LNCAP (cell line): ENCODE measurements around the gene ARHGAP31.

Experiments used
- TF ChIP-seq, protein P1 (sequence below): fragments of 450-650 bp; IDR thresholded peaks from 2 replicates; pipeline ENCODE4 v1.5.1; 2017; ENCODE audit warnings: mild to moderate bottlenecking

ARHGAP31 gene

DNA sequence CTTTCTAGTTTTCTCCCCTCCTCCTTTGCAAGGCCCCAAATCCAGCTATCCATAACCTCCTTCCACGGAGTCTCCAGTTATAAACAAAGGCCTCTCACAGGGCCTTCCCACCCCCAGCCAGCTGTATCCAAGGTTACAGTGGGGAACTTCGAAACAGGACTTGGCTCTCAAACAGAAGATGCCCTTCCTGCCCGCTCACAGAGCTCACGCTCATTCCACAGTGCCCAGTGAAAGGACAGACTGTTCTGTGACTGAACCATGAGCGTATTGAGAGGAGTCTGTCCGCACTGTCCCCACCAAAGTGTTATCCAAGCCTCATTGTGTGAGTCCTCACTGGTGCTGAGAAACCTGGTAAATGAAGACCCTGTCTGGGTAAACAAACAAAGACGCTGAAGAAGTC, 35.4 kb downstream of the ARHGAP31 start:
- TF ChIP-seq, protein P1, sequence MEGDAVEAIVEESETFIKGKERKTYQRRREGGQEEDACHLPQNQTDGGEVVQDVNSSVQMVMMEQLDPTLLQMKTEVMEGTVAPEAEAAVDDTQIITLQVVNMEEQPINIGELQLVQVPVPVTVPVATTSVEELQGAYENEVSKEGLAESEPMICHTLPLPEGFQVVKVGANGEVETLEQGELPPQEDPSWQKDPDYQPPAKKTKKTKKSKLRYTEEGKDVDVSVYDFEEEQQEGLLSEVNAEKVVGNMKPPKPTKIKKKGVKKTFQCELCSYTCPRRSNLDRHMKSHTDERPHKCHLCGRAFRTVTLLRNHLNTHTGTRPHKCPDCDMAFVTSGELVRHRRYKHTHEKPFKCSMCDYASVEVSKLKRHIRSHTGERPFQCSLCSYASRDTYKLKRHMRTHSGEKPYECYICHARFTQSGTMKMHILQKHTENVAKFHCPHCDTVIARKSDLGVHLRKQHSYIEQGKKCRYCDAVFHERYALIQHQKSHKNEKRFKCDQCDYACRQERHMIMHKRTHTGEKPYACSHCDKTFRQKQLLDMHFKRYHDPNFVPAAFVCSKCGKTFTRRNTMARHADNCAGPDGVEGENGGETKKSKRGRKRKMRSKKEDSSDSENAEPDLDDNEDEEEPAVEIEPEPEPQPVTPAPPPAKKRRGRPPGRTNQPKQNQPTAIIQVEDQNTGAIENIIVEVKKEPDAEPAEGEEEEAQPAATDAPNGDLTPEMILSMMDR, result no peak

DNA sequence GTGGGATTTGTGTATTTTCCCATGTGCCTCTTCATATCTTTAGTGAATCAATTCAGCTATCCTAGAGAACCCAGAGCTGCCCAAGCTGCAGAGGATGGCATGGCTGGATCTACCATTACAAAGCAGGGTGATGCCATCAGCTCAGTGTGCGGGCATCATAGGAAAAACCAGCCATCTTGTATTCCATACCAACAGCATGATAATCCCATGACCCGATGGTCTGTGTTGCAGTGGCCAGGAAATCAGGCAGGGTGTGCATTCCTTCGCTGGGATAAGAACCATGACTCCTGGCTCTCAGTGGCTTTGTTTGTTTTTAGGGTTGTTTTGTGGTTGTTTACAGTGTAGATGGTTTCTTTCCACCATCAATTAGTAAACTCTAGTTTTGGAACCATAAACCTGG, 36.0 kb downstream of the ARHGAP31 start:
- TF ChIP-seq, protein P1, result no peak

DNA sequence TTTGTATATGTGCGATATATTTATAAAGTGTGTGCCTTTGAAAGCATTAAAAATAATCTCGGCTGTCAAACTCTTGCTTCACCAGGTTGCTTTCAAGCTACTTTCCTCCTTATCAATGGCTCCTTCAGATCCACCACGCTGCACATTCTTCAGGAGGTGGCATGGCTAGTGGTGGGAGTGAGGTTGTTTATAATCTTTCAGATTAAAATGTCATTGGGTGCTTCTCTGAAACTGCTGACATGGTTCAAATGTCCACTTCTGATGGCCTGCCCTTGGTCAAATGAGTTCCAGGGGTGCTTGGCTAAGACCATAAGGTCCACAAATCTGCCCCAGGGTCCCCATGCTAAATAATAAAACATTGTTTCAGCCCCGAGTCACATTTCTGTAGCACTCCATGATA, 36.7 kb downstream of the ARHGAP31 start:
- TF ChIP-seq, protein P1, result no peak

DNA sequence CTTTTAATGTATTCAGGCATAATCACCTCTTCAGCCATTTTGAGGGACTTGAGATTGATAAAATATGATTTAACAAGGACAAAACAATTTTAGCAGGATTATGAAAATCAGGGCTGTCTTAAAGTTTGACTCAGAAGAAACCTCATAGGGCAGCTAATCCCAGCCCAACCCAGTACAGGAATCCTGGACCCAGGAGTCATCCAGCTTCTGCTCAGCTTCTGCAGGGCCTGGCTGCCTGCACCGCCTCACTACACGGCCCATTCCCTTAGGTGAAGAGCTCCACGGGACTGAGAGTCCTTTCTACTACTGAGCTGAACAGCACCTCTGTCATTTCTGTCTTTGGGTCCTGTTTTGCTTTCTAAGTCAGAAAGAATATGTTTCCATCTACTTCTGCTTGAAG, 37.5 kb downstream of the ARHGAP31 start:
- TF ChIP-seq, protein P1, result no peak

DNA sequence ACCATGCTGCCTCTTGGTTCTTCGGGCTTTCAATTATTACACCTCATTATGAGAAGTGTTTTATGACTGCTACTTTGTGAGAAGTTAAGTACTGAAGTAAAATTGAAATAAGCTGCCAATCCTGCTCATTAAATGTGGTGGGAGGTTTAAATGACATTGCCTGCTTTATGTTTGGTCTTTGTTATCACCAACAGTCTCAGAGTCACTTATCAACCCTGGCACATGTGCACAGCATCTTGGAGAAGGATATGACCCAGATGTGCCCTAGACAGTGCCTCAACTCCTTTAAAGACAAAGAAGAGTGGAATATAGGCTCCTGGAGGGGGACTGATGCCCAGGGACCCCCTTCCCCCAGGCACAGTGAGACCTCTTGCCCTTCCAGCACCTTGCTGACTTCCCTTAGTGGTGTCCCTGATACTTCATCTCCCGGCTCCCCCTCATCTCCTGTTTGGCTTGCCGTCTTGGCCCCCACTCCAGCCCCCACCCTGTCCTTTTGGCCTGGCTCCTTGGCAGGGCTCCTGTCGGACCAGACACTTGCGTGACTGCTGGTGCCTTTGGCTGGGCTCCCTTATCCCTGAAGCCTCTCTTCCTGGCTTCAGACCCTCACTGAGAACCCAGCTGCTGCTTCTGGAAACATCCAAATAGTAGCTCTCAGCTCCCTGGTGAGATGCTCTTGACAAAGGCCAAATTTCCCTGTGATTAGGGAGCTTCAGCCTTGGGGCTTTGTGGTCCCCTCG, 39.8 kb downstream of the ARHGAP31 start:
- TF ChIP-seq, protein P1, result no peak

DNA sequence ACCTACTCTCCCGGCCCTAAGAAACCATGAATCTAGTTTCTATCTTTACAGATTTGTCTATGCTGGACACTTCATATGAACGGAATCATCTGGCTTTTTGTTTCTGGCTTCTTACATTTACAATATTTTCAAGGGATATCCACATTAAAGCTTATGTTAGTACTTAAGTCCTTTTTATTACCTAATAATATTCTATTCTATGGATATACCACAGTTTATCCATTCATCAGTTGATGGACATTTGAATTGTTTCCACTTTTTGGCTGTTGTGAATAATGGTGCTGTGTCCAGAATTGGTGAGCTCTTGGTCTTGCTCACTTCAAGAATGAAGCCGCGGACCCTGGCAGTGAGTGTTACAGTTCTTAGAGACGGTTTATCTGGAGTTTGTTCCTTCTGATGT, 42.6 kb downstream of the ARHGAP31 start:
- TF ChIP-seq, protein P1, result no peak

DNA sequence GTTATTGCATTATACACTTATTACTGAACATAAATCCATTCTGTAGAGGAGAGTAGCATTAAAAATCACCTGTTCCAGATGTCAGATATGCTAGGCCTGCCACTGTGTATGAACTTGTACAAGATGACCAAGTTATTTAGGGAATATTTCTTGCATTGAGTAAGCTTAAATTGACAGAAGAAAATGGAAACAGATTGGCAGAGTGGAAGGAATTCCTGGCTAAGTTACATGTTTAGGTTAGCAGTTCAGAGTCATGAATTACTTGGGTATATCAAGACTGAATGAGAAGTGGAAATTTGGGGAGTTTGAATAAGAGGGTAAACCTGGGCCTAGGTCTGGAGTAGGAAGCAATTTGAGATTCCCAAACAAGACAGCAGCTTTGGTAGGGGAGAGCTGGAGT, 44.6 kb downstream of the ARHGAP31 start:
- TF ChIP-seq, protein P1, result no peak

DNA sequence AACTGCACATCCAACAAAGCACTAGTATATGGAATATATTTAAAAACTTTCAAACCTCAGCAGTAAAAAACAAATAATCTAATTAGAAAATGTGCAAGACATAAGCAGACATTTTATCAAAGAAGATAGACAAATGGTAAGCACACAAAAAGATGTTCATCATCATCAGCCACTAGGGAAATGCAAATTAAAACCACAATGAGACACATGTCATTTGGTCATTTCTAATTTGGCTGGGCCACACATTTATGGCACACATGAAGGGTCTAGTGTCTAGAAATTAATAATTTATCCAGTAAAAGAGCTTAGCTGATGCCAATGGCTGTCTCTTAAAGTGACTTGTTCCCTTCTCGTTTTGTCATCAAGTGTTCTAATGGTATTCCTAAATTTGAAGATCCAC, 45.8 kb downstream of the ARHGAP31 start:
- TF ChIP-seq, protein P1, result no peak
